Peyer's patch (tissue), 4 donors: ENCODE results near the gene VMP1. TPM values are rescaled to one million over a fixed set of nuclear protein-coding genes. Genes with fewer than 3 reads are reported as not detected.

Experiments used
- DNase-seq, 3 donors: peaks; one replicate each; pipeline ENCODE4 v3.0.0-alpha.2; 2017 to 2019
- H3K27ac ChIP-seq, 4 donors: fragments of 200-600 bp; sonication (generic); one replicate each; pipeline ENCODE4 v1.5.1; 2016 to 2019
- H3K27me3 ChIP-seq, 2 donors: fragments of 200-600 bp; sonication (generic); one replicate each; pipeline ENCODE4 v1.5.1; 2019
- H3K36me3 ChIP-seq, 3 donors: fragments of 200-600 bp; sonication (generic); one replicate each; pipeline ENCODE4 v1.5.1; 2016 to 2019
- H3K4me1 ChIP-seq, 4 donors: fragments of 200-600 bp; sonication (generic); one replicate each; pipeline ENCODE4 v1.5.1; 2016 to 2019
- H3K4me3 ChIP-seq, 4 donors: fragments of 200-600 bp; sonication (generic); 1 replicate in 3 of 4; 2 replicates in 1 of 4; pipeline ENCODE4 v1.5.1; 2016 to 2019; ENCODE audit warnings: mild to moderate bottlenecking in 1 of 4
- H3K9me3 ChIP-seq, 4 donors: fragments of 200-600 bp; sonication (generic); one replicate each; pipeline ENCODE4 v1.5.1; 2016 to 2019; ENCODE audit warnings: mild to moderate bottlenecking in 1 of 4
- CTCF ChIP-seq, 6 experiments: fragments of 450-650 bp in 4 of 6; fragments of 200-600 bp in 2 of 6; sonication (generic) in 1 of 6; IDR thresholded peaks; one replicate each; pipeline ENCODE4 v1.5.1; 2017 to 2019; ENCODE audit warnings: antibody characterized with exemption in 6 of 6, mild to moderate bottlenecking in 3 of 6, moderate library complexity in 1 of 6
- POLR2A ChIP-seq, 2 donors: fragments of 450-650 bp; IDR thresholded peaks; one replicate each; pipeline ENCODE4 v1.5.1; 2017; ENCODE audit warnings: antibody characterized with exemption in 2 of 2, mild to moderate bottlenecking in 2 of 2, moderate library complexity in 2 of 2
- total RNA-seq, 4 donors: library from RNA; depleted of rRNA; stranded (reverse); fragments of >200 nt; gene quantifications; one replicate each; pipeline ENCODE4 v1.1.0, GENCODE V29; 2016

Gene VMP1
- total RNA-seq, 4 donors from 2014 or later: 228 to 366 (median 332) TPM

GRCh38 chr17:59856859-59857794 is 149.7 kb downstream of the VMP1 start:
- H3K36me3 ChIP-seq: peaks cover 0 to 12% (median 0%) of the 10 kb centered on the region in 3 donors
- no peak for TF ChIP-seq CTCF (IDR thresholded peaks at IDR 0.05)
- no peak for TF ChIP-seq POLR2A (IDR thresholded peaks at IDR 0.05)
- DNase-seq: peak in 1 of 3 donors; percentile 2
- H3K9me3 ChIP-seq: no peaks in the 10 kb centered on the region
- H3K27ac ChIP-seq: no peak overlapping the region
- H3K27me3 ChIP-seq: no peaks in the 10 kb centered on the region
- H3K4me3 ChIP-seq: no peak overlapping the region
- H3K4me1 ChIP-seq: peaks cover 0 to 17% (median 4%) of the 10 kb centered on the region in 4 donors

GRCh38 chr17:59858167-59858816 is 150.8 kb downstream of the VMP1 start:
- no peak overlapping the region for H3K27ac ChIP-seq
- peaks cover 0 to 7% (median 3%) of the 10 kb centered on the region in 4 donors for H3K4me1 ChIP-seq
- H3K36me3 ChIP-seq: peaks cover 0 to 21% (median 0%) of the 10 kb centered on the region in 3 donors
- H3K27me3 ChIP-seq: no peaks in the 10 kb centered on the region
- DNase-seq: peak in 1 of 3 donors; percentile 27
- no peaks in the 10 kb centered on the region for H3K9me3 ChIP-seq
- H3K4me3 ChIP-seq: no peak overlapping the region
- no peak for TF ChIP-seq POLR2A (IDR thresholded peaks at IDR 0.05)
- TF ChIP-seq CTCF (IDR thresholded peaks at IDR 0.05): no peak

- no peak overlapping the region for H3K4me3 ChIP-seq
- no peaks in the 10 kb centered on the region for H3K27me3 ChIP-seq
- H3K4me1 ChIP-seq: peaks cover 0 to under 1% (median under 1%) of the 10 kb centered on the region in 4 donors
- H3K9me3 ChIP-seq: no peaks in the 10 kb centered on the region
- H3K27ac ChIP-seq: no peak overlapping the region
- peak in 1 of 3 donors; percentile 32 for DNase-seq
- TF ChIP-seq CTCF (IDR thresholded peaks at IDR 0.05): no peak
- peaks cover 0 to 22% (median 0%) of the 10 kb centered on the region in 3 donors for H3K36me3 ChIP-seq
Measured at GRCh38 chr17:59858932-59859331, 151.5 kb downstream of the VMP1 start.

- H3K4me3 ChIP-seq: no peak overlapping the region
- no peaks in the 10 kb centered on the region for H3K27me3 ChIP-seq
- no peak for TF ChIP-seq POLR2A (IDR thresholded peaks at IDR 0.05)
- peak in 5 of 6 experiments; percentile 46 to 84 (median 72) for TF ChIP-seq CTCF (IDR thresholded peaks at IDR 0.05)
- peaks cover 0 to 22% (median 0%) of the 10 kb centered on the region in 3 donors for H3K36me3 ChIP-seq
- H3K4me1 ChIP-seq: no peaks in the 10 kb centered on the region
- H3K27ac ChIP-seq: no peak overlapping the region
- no peaks in the 10 kb centered on the region for H3K9me3 ChIP-seq
- DNase-seq: no peak
Measured at GRCh38 chr17:59859444-59860025, 152.1 kb downstream of the VMP1 start.

- peak in 1 of 3 donors; percentile 10 for DNase-seq
- peaks cover 0 to 36% (median 0%) of the 10 kb centered on the region in 3 donors for H3K36me3 ChIP-seq
- no peaks in the 10 kb centered on the region for H3K27me3 ChIP-seq
- no peak overlapping the region for H3K4me3 ChIP-seq
- TF ChIP-seq POLR2A (IDR thresholded peaks at IDR 0.05) (no peak), CTCF (IDR thresholded peaks at IDR 0.05) (no peak)
- H3K27ac ChIP-seq: no peak overlapping the region
- H3K4me1 ChIP-seq: no peaks in the 10 kb centered on the region
- H3K9me3 ChIP-seq: no peaks in the 10 kb centered on the region
Measured at GRCh38 chr17:59863616-59864015, 156.2 kb downstream of the VMP1 start.
